ENCODE results near the gene EXOC3L1.

Gene EXOC3L1

GRCh38 chr16:67216612-67217490 lies 26.9 kb upstream of the EXOC3L1 start:
- no peak for DNase-seq

- no peak for DNase-seq
Observed at GRCh38 chr16:67215706-67216105, 25.8 kb upstream of the EXOC3L1 start.

- DNase-seq, result no peak
Observed at GRCh38 chr16:67213197-67214019, 23.5 kb upstream of the EXOC3L1 start.

GRCh38 chr16:67212766-67213165 lies 22.8 kb upstream of the EXOC3L1 start:
- DNase-seq, result no peak

GRCh38 chr16:67211674-67212073 lies 21.7 kb upstream of the EXOC3L1 start:
- no peak for DNase-seq

GRCh38 chr16:67210069-67210937 lies 20.4 kb upstream of the EXOC3L1 start:
- no peak for DNase-seq

- DNase-seq, result no peak
Observed at GRCh38 chr16:67209565-67209964, 19.6 kb upstream of the EXOC3L1 start.

GRCh38 chr16:67208154-67208896 lies 18.4 kb upstream of the EXOC3L1 start:
- DNase-seq, result no peak

GRCh38 chr16:67207249-67208091 lies 17.5 kb upstream of the EXOC3L1 start:
- DNase-seq, result no peak

GRCh38 chr16:67206838-67207248 lies 16.9 kb upstream of the EXOC3L1 start:
- no peak for DNase-seq

GRCh38 chr16:67206129-67206837 lies 16.3 kb upstream of the EXOC3L1 start:
- no peak for DNase-seq

GRCh38 chr16:67204076-67204475 lies 14.1 kb upstream of the EXOC3L1 start:
- no peak for DNase-seq

- no peak for DNase-seq
Observed at GRCh38 chr16:67202956-67203493, 13.1 kb upstream of the EXOC3L1 start.

- DNase-seq, result no peak
Observed at GRCh38 chr16:67202426-67202825, 12.5 kb upstream of the EXOC3L1 start.

GRCh38 chr16:67201411-67202345 lies 11.7 kb upstream of the EXOC3L1 start:
- no peak for DNase-seq

GRCh38 chr16:67200491-67200890 lies 10.6 kb upstream of the EXOC3L1 start:
- no peak for DNase-seq

- DNase-seq, result no peak
Observed at GRCh38 chr16:67199808-67200198, 9.9 kb upstream of the EXOC3L1 start.

- no peak for DNase-seq
Observed at GRCh38 chr16:67199011-67199807, 9.3 kb upstream of the EXOC3L1 start, which contains the start of gene ELMO3. TSS of gene ELMO3 (plus strand) at chr16:67199131. CDS start at chr16:67199327, 196 bp downstream.

Data from CD4-positive, alpha-beta T cell treated with Interleukin-12 subunit alpha and Interleukin-12 subunit beta, for 1 hour (primary cell).